GM19099 (cell line): ENCODE results near the gene HNRNPF.

Source experiments
- POLR2A ChIP-seq: IDR thresholded peaks from 3 replicates; pipeline ENCODE4 v1.6.1; 2011; ENCODE audit warnings: low read depth; ENCODE audit not compliant: insufficient read length; ENCODE audit errors: extremely low read depth

HNRNPF gene

DNA sequence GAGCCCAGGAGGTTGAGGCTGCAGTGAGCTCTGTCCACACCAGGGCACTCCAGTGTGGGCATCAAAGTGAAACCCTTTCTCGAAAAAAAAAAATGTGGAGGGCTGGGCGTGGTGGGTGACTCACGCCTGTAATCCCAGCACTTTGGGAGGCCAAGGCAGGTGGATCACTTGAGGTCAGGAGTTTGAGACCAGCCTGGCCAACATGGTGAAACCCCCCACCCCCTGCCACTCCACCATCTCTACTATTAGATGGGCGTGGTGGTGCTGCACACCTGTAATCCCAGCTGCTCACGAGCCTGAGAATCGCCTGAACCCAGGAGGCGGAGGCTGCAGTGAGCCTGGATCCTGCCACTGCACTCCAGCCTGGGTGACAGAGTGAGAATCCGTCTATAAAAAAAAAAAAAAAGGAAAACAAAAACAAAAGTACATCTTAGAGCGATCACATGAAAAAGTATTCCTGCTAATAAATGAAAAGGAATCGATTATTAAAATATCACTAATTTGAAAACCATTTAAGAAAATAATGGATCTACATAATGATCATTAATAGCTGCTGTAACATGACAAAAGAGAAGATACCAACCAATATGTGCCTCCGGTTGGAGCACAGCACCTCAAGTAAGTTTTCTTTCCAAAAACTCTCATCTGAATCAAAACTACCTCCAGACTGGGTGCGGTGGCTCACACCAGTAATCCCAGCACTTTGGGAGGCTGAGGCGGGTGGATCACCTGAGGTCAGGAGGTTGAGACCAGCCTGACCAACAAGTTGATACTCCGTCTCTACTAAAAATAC, 4.9 kb downstream of the HNRNPF start:
- TF ChIP-seq POLR2A: no peak

DNA sequence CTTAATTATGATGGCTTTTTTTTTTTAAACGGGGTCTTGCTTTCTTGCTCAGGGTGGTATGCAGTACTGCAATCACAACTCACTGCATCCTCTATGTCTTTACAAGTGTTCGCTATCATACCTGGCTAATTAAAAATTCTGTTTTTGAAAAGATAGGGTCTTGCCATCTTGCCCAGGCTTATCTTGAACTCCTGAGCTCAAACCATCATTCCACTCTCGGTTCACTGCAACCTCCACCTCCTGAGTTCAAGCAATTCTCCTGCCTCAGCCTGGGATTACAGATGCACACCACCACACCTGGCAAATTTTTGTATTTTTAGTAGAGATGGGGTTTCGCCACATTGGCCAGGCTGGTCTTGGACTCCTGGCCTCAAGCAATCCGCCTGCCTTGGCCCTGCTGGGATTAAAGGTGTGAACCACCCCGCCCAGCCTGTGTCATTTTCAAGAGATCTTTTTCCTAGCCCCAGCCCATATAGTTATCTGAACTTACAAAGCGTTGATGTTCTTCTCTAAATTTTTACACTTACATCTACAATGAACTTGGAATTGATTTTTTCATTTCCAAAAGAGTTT, 6.0 kb downstream of the HNRNPF start:
- TF ChIP-seq POLR2A: no peak

DNA sequence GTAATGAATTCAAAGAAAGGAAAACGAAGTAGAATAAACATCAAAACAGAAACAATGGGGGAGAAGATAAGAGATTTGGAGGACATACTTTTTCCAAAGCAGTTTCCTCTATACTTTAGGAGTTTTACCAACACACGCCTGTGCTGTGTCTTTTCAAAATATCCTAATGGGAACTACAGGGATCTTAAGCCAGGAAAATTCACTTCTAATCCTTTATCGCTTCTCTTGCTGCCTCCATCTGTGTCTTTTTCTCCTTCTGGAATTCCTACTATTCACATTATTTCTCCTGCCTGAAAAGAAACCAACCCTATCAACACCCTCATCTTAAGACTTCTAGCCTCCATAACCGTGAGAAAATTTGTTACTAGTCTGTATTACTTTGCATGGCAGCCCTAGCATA, 6.8 kb downstream of the HNRNPF start:
- no peak for TF ChIP-seq POLR2A

DNA sequence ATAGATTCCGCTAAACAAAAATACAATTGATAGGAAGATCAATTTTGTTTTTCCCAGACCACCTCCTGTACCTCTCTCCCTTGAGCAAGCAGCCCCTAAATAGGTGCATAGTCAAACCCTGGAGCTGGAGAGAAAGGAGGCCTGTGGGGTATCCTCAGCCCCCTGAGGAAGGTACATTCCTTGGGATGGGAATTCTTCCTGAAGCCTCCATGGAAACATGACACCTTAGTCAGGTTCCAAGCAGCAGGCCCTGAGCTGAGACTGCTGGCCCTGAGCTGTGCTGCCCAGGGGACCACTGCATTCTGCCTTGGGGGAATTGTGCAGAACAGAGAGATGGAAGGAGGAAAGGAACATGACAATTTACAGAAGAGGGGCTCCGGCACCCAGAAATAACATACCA, 7.4 kb downstream of the HNRNPF start:
- TF ChIP-seq POLR2A: no peak

DNA sequence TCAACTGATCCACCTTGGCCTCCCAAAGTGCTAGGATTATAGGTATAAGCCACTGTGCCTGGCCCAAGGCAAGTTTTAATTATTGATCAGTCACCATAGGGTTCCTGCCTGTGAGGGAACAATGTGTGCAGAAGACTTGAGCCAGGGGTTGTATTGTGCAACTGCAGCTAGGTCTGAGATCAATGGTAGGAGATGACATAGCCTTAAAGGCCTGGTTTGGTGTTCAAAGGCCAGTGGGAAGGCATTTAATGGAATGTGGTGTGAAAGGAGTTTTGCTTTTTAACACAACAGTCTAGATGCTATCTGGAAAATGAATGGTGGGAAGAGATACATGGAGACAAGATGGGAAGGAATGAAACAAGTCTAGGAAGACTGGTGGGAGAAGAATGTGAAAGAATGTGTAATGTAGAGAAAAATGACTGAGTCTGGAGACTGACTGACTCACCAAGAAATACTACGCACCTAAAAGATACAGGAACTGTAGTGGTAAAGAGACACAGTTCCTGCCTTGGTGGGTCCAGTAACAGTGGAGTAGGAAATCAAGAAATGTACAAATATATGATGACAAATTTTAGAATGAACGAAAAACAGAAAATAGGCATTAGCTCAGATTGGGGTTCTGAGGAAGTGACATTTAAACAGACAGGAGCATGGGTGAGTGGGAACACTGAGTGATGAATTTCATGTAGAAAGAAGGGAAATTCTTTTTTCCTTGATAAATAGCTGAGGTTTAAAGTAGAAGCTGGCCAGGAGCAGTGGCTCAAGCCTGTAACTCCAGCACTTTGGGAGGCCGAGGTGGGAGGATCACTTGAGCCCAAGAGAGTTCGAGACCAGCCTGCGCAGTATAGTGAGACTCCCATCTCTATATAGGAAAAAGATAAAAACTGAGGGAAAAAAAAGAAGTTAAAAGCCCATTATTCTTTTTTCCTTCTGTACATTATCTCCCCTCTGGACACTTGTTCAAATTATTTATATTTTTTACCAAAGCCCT, 9.4 kb downstream of the HNRNPF start:
- no peak for TF ChIP-seq POLR2A

DNA sequence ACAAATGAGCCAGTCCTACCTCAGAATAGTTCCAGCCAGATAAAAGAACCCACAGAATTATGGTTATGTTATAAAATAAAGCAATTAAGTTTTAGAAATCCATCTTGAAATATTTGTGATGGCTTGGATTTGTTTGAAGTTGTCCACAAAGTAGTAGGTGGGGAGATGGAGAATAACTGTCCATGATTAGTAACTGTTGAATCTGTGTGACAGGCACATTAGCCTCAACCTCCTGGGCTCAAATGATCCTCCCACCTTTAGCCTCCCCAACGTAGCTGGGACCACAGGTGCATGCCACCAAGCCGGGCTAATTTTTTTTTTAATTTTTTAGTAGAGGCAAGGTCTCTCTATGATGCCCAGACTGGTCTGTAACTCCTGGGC, 10.1 kb downstream of the HNRNPF start:
- no peak for TF ChIP-seq POLR2A

DNA sequence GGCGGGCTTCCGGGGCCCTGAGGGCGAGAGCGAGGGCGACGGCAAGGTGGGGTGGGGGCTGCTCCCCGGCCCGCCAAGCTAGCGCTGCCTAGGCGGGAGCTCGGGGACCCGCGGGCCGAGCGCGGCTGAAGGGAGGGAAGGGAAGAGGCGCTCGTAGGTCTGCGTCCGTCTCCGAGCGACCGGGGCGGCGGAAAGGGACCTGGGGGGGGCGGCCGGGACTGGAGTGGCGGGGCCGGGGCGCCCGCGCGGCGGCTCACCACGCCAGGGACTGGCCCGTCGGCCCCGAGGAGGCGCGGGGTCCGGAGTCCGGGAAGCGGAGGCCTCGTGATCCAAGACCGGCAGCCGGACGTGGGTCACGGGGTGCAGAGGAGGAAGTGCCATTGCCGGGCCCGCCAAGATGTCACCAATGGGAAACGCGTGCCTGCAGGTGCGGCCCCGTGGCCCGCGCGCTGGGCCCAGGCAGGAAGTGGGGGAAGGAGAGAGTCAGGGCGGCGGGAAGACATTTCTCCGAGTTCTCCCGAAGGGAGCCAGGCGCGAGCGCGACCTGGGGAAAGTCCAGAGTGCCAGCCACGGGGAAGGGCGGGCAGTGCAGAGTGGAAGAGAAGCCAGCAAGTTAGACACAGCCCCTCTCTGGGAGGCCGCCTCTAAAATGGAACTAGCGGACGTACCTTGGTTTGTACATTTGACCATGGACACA, 11.9 kb downstream of the HNRNPF start:
- TF ChIP-seq POLR2A: peak; percentile 75

DNA sequence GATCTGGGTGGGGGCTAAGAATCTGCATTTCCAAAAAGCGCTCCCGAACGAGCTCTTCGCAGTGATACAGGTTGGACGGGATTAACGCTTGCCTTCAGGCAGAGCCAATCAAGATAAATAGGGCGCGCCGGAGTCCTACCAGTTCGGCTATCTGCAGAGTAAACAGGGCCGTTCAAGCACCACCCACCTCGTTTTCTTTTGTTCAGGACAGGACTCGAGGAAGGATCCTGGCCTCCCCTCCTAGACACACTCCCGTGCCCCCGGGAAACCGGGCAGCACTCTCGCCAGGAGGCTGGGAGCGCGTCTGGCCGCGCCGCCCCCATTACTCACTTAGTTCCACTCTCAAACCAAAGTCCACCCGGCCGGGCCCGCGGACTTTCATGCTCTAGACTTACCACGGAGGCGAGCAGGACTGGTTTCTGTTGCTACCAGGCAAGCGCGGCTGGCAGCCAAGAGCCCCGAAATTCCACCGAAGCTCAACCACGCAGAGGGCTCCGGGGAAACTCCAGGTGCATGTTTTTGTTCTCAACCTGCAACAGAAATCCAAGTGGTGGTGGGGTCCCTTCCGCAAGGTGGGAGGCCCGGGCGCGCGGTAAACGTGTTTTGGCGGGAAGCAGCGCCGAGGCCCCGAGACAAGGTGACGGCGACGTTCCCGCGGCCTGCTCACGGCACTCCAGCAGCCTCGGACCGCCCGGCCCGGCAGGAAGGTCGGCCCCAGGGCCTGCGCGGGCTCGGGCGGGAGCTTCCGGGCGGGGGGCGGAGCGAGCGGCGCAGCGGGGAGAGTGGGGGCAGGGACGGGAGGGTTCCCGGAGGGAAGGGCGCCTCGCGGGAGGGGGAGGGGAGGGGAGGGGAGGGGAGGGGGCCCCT, 12.7 kb downstream of the HNRNPF start:
- no peak for TF ChIP-seq POLR2A

DNA sequence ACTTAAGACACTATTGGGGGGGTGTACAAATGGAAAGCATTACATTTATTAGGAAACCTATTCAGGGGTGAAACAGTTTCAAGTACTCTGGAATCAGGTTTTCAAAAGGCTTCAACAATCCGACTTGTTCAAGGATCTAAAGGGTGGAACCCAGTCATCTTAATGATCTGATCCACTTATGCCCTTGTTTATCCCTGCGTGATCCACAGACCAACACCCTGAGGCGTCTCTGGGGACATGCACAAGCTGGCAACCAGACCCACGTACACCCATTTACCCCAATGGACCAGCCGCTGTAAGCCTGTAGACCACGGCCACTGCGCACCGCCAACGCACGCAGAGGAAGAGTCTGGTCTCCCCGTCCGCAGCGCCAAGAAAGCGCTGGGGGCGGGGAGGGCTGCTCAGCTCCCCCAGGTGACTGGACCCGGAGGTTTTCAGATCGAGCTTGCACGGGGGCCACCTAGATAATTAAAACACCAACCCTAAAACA, 13.4 kb downstream of the HNRNPF start:
- no peak for TF ChIP-seq POLR2A

DNA sequence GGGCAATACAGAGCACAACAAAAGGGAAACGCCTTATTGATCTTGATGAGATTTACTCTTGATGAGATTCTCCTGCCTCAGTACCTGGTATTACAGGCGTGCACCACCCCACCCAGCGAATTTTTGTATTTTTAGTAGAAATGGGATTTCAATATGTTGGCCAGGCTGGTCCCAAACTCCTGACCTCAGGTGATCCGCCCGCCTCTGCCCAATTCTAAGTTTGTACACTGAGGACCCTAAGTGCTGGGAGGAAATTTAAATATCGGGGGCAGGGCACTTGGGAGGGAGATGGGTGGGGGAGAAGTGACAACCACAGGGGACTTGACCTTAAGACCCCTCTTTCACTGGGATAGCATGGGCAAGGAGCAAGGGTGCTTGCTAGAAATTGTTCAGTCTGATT, 14.1 kb downstream of the HNRNPF start:
- TF ChIP-seq POLR2A: no peak

DNA sequence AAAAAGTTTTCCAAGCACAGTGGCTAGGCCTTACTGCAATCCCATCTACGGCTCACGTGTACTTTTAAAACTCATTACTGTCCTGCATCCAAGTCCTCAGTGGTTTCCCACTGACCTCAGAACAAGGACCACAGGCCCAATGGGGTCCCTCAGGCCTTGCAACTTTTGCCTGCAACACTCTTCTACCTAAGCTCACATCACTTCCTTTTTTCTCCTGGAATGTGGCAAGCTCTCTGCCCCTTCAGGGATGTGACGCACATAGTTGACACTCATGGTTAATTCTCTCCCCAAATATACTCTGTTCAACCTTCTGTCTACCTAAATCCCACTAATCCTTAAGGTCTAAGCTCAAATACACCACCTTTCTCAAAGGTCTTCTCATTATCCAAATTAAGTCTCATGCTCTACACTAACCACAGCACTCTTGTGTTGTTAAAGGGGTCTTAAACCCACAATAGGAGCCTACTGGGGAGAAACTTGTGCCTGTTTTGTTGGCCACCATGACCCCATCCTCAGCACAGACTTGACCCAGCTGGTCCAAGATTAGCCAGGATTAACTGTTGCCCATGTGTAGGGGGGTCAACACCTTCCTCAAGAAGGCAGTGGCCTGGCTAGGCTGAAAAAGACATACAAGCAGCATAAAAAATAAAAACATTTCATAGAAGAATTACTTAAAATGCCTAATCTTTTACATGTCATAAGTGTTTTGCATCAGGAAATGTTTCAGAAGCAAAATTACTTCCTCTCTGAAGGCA, 15.2 kb downstream of the HNRNPF start:
- peak; percentile 1 for TF ChIP-seq POLR2A

DNA sequence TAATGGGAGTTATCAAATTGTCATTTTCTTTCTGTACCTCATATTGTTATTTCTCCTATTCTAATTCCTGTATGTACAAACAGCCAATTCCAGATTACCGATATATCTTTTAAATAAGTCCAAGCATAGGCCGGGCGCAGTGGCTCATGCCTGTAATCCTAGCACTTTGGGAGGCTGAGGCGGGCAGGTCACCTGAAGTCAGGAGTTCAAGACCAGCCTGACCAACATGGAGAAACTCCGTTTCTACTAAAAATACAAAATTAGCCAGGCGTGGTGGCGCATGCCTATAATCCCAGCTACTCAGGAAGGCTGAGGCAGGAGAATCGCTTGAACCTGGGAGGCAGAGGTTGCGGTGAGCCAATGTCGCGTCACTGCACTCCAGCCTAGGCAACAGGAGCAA, 15.8 kb downstream of the HNRNPF start:
- TF ChIP-seq POLR2A: peak; percentile 1

DNA sequence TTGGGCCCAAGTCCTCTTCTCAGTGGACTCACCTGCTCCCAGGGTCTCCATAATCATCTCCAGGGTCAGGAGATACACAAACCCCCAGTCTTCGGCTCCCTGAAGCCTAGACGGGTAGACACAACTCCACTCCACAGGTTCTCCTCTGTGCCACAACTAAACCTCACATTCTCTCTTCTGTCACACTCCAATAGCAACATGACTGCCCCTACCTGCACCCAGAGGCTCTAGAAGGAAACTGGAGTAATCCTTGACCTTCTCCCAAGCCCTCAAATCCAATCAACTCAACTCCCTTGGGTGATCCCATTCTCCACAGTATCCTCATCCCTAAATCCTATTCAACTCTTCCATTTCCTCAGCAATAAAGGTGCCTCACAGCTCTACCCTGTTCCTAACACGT, 16.2 kb downstream of the HNRNPF start:
- TF ChIP-seq POLR2A: no peak
